NT2/D1 (cell line): ENCODE results near the gene PAQR5.

Source experiments
- DNase-seq: peaks from one replicate; pipeline ENCODE4 v3.0.0-alpha.2; 2011; ENCODE audit warnings: low read depth, low spot score
- H3K27me3 ChIP-seq: 2 replicates; pipeline ENCODE4 v1.6.0; 2011; ENCODE audit warnings: mild to moderate bottlenecking; ENCODE audit not compliant: insufficient read length, insufficient read depth
- H3K36me3 ChIP-seq: 2 replicates; pipeline ENCODE4 v1.6.1; 2011; ENCODE audit warnings: mild to moderate bottlenecking, low read length, mixed read lengths; ENCODE audit not compliant: insufficient read depth, insufficient read length
- H3K4me1 ChIP-seq: 2 replicates; pipeline ENCODE4 v1.5.1; 2011; ENCODE audit not compliant: insufficient read depth, insufficient read length
- H3K4me3 ChIP-seq: 2 replicates; pipeline ENCODE4 v1.5.1; 2011; ENCODE audit warnings: low read depth; ENCODE audit not compliant: insufficient read length
- H3K9ac ChIP-seq: 2 replicates; pipeline ENCODE4 v1.6.0; 2011; ENCODE audit warnings: low read depth; ENCODE audit not compliant: insufficient read length
- H3K9me3 ChIP-seq: 2 replicates; pipeline ENCODE4 v1.5.1; 2011; ENCODE audit warnings: mild to moderate bottlenecking, low read length; ENCODE audit not compliant: insufficient read depth
- SUZ12 ChIP-seq: IDR thresholded peaks from 2 replicates; pipeline ENCODE4 v1.6.1; 2011; ENCODE audit not compliant: insufficient read length, insufficient read depth; ENCODE audit errors: extremely low read depth
- YY1 ChIP-seq: IDR thresholded peaks from 2 replicates; pipeline ENCODE4 v1.6.1; 2011; ENCODE audit not compliant: insufficient read length, insufficient read depth
- ZNF274 ChIP-seq: IDR thresholded peaks from 2 replicates; pipeline ENCODE4 v1.6.1; 2011; ENCODE audit warnings: mild to moderate bottlenecking, low read depth, low read length

The PAQR5 gene

DNA sequence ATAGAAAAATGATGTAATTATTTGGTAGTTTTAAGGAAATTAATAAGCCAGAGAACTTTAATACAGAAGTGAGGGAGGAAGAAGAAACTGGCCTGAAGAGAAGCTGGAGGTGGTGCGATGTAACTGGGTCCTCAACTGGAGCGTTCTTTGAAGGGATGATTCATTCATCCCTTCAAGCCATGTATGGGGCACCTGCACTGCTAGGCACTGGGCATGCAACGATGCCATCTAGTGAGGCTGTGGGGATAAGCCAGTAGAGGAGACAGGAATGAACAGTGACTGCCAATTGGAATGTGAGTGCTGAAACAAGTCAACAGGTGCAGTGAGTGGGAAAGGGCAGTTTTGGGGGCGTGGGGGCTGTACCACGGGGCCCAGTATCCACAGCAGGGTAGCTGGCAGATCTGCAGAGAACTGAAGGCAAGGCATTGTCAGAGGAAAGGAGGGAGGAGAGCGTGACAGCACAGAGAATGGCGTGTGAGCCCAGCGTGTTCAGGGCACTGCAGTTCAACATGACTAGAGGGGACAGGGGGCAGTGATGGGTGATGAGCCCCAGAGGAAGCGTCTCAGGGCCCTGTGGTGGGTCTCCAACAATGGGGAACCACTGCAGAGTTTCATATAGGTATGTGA is 111.6 kb downstream of the PAQR5 start:
- H3K9me3 ChIP-seq, result no peaks in the 10 kb centered on the region
- TF ChIP-seq SUZ12, result no peak
- TF ChIP-seq YY1, result no peak
- no peaks in the 10 kb centered on the region for H3K36me3 ChIP-seq
- no peak overlapping the region for H3K4me3 ChIP-seq
- no peak overlapping the region for H3K9ac ChIP-seq
- H3K27me3 ChIP-seq, result no peaks in the 10 kb centered on the region
- DNase-seq, result no peak
- H3K4me1 ChIP-seq, result no peaks in the 10 kb centered on the region

DNA sequence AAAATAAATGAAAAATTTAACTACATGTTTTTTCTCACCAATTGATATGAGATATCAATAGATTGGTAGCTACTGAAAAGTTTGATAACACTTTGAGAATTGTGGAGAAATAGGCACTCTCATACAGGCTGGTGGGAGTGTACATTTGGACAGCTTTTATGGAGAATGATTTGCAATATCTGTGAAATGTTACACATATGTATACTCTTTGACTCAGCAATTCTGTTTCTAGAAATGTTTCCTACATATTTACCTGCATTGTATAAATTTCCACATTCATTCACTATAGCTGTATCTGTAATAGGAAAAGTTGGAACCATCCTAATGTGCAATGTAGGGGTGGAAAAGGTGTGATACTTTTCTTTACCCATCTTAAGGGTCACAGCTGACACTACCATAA is 113.6 kb downstream of the PAQR5 start:
- Histone ChIP-seq H3K9ac (no peak overlapping the region), H3K27me3 (no peaks in the 10 kb centered on the region), H3K9me3 (no peaks in the 10 kb centered on the region), H3K4me1 (no peaks in the 10 kb centered on the region), H3K36me3 (peaks cover 15% of the 10 kb centered on the region), H3K4me3 (no peak overlapping the region)
- no peak for DNase-seq
- no peak for TF ChIP-seq YY1
- no peak for TF ChIP-seq ZNF274
- TF ChIP-seq SUZ12, result no peak

GRCh38 chr15:69412701-69413100 is 114.0 kb downstream of the PAQR5 start:
- H3K4me3 ChIP-seq, result no peak overlapping the region
- H3K9me3 ChIP-seq, result no peaks in the 10 kb centered on the region
- DNase-seq, result no peak
- no peak overlapping the region for H3K9ac ChIP-seq
- H3K27me3 ChIP-seq, result no peaks in the 10 kb centered on the region
- no peaks in the 10 kb centered on the region for H3K4me1 ChIP-seq
- no peak for TF ChIP-seq ZNF274
- TF ChIP-seq YY1, result no peak
- no peak for TF ChIP-seq SUZ12
- peaks cover 19% of the 10 kb centered on the region for H3K36me3 ChIP-seq

DNA sequence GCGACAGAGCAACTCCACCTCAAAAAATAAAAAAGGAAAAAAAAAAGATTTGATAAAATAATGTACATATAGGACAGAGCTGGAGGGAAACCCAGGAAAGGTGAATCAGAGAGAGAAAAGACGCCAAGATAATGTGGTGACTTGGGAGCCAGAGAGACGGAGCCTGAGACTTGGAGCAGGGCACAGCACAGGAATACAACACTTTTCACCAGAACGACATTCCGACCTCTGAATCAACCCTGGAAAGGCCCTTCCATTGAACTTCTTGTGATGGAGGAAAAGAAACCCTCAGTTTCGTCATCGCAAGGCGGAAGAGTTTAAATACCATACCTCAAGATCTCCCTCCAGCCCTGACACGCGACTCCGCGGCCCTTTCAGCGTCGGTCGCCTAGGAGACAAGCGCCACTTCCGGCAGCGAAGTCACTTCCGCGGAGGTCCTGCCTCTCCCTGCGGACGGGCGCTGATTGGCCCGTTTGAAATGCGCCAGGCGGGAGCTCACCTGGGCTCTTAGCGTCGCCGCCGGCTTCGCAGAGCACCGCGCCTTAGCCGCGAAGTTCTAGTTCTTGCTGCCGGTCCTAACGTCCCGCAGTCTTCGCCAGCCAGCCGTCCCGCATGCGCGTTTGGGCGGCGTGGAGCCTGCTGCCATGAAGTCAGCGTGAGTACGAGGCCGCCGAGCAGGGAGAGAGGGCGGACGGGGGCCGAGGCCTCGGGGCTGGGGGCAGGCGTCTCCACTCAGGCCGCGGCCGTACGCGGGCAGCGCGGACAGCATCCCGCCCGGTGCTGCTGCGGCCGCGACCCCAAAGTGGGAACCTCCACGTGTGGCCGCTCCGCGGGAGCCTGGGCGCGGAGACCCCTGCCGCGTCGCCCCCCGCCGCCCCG is 115.3 kb downstream of the PAQR5 start, which contains the start of gene KIF23:
Gene KIF23, plus strand, starts transcription at position 528 of the 879 bp plus-strand sequence. Its CDS starts 117 bp downstream, at position 645.
- Histone ChIP-seq H3K36me3 (peaks cover 33% of the 10 kb centered on the region), H3K4me1 (no peaks in the 10 kb centered on the region), H3K9ac (peak within 1 kb of the TSS; percentile 88), H3K4me3 (peak within 1 kb of the TSS; percentile 85), H3K9me3 (no peaks in the 10 kb centered on the region), H3K27me3 (no peaks in the 10 kb centered on the region)
- TF ChIP-seq SUZ12, result no peak
- TF ChIP-seq ZNF274, result no peak
- TF ChIP-seq YY1, result no peak
- DNase-seq, result peak; percentile 91

- TF ChIP-seq YY1, result no peak
- TF ChIP-seq ZNF274, result no peak
- TF ChIP-seq SUZ12, result no peak
- DNase-seq, result no peak
- Histone ChIP-seq H3K4me1 (no peaks in the 10 kb centered on the region), H3K9me3 (no peaks in the 10 kb centered on the region), H3K36me3 (peaks cover 39% of the 10 kb centered on the region), H3K27me3 (no peaks in the 10 kb centered on the region), H3K9ac (peak overlapping the region; percentile 88), H3K4me3 (peak overlapping the region; percentile 85)
These were observed 116.0 kb downstream of the PAQR5 start for GRCh38 chr15:69414701-69415167.

DNA sequence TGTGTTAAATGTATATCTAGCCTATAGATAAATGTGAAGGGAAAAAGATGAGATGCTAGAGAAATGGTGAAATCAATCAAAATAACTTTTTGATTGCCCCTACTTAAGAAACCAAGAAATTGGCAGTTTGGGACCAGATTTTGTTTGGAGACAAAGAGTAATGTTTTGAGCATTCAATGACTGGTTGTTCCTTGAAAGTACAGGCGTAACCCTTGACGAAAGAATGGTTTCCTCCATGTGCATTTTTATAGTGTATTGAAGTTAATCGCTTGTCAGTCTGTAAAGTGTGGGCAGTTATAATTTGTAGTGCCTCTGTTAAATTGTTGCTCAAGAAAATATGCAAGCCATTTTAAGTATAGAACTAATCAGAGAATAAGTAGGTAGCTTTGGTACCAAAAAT is 116.7 kb downstream of the PAQR5 start:
- TF ChIP-seq SUZ12 (no peak), YY1 (no peak)
- H3K4me1 ChIP-seq, result no peaks in the 10 kb centered on the region
- no peak for DNase-seq

DNA sequence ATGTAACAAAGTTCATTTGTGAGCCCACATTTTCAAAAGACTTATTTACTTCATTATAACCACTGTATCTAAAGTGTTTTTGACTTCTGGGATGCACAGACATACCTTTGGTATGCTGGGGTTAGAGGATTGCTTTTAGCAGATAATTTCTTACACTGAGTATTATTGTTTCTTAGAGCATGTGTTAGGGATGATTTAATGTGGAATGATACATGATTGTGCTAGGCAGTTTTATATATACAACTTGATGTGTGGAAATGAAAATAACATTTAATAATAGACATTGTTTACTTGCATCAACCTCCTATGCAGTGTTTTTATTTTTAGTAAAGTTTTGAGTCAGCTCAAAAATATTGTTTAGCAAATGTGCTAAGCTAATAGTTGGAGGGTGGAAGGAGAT is 118.9 kb downstream of the PAQR5 start:
- Histone ChIP-seq H3K36me3 (peaks cover 67% of the 10 kb centered on the region), H3K4me3 (no peak overlapping the region)

More for the DNA sequence above, 116.7 kb downstream of the PAQR5 start:
- Histone ChIP-seq H3K27me3 (no peaks in the 10 kb centered on the region), H3K9me3 (no peaks in the 10 kb centered on the region), H3K36me3 (peaks cover 46% of the 10 kb centered on the region), H3K4me3 (peak overlapping the region; percentile 85), H3K9ac (peak overlapping the region; percentile 88)

More for the DNA sequence above, 118.9 kb downstream of the PAQR5 start:
- no peaks in the 10 kb centered on the region for H3K27me3 ChIP-seq
- no peak overlapping the region for H3K9ac ChIP-seq
- no peaks in the 10 kb centered on the region for H3K9me3 ChIP-seq
- DNase-seq, result no peak
- TF ChIP-seq SUZ12 (no peak), ZNF274 (no peak), YY1 (no peak)
- H3K4me1 ChIP-seq, result no peaks in the 10 kb centered on the region
